8988T (cell line): ENCODE results near the gene IFIH1.

Source experiments
- DNase-seq: peaks from one replicate; pipeline ENCODE4 v3.0.0; 2011

IFIH1 gene

GRCh38 chr2:162308747-162309503, 9.6 kb downstream of the IFIH1 start:
- DNase-seq = no peak

- no peak for DNase-seq
Observed at GRCh38 chr2:162305901-162306300, 12.6 kb downstream of the IFIH1 start.

GRCh38 chr2:162301877-162302276, 16.6 kb downstream of the IFIH1 start:
- DNase-seq = no peak

- DNase-seq = no peak
Observed at GRCh38 chr2:162301151-162301804, 17.2 kb downstream of the IFIH1 start.

DNA sequence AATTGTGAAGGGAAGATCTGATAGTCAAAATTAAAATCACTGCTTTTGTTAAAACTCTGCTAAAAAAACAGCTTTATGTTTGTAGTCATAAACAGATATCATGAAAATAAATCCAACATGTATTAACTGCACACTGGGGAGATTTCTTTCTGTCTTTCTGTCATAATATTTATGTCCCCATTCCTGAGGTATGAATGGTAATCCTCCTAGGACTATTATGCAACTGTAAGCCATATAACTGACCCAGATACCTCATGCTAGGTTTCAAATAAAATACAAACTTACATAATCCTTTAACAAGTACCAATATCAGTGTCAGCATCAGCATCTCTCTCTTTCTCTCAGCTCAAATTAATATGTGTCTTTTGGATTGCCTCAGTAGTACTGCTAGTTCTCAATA, 18.2 kb downstream of the IFIH1 start:
- DNase-seq = no peak

- DNase-seq = no peak
Observed at GRCh38 chr2:162298669-162299335, 19.7 kb downstream of the IFIH1 start.

DNA sequence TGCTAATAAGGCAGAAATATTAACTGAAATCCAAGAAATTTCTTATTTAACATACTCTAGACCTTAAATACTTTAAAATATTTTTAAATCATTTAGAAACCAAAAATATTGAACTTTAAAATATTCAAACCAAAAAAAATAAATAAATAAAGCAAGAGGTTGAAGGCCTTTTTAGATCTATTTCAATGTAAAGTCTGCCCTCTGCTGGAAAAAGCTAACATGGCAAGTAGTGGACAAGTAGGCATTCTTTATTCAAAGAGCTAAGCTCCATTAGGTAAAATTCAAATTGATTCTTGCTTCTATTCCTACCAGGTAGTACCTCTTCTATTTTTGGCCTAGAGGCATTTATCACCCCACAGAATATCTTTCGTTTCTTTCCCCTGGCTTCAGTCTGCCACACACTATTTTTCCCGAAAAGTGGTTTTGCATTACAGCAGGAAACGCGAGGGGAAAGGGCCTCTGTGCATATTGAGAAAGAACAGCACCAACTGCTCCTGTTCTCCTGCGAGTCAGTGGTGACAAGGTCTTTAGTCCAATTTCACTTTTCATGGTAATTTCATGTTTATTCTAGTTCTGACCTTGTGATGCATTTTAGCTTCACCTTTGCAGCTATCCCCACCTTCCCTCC, 20.4 kb downstream of the IFIH1 start:
- DNase-seq = no peak

GRCh38 chr2:162295009-162295408, 23.5 kb downstream of the IFIH1 start:
- DNase-seq = no peak

DNA sequence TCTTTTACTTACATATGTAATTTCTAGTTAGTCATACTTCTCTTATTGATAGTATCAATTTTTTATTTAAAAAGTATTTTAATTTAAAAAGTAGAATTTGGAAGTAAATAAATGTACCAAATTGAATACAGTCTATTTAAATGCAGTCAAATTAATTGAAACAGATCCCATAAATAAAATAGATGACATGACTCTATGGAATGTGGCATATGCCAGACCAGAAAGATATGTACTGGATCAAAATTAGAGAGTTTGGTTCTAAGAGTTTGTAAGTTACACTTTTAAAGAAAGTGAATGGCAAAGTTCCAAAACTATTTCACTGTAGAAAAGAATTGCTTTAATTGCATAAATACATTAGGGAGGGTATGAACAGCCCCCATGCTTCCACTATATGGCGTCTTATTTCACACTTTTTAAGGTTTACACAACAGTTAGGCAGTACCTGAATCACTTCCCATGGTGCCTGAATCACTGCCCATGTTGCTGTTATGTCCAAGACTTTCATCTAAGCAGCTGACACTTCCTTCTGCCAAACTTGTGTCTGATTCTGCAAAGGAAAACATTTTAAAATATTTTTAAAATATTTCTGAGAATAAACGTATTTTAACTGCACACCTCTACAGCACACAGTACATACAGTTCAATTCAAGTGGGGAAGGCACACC, 25.2 kb downstream of the IFIH1 start:
- no peak for DNase-seq

DNA sequence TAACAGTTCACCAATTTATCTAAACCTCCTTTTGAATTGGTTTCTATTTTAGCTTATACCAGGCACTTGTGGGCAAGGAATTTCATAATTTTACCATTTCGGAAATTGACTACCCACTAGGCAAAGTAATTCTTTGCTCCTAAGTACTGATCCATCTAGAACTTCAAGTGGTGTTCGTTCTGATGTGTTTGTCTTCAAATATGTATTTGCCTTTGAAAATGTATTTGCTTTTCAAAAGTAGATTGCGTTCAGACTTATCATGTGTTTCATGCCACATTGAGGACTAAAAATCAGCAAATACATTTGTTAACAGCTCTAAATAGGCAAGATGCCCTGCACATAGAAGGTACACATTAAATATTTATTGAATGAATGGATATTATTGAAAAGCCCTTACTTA, 26.7 kb downstream of the IFIH1 start:
- DNase-seq = no peak

GRCh38 chr2:162282765-162283425, 35.6 kb downstream of the IFIH1 start:
- DNase-seq = no peak

DNA sequence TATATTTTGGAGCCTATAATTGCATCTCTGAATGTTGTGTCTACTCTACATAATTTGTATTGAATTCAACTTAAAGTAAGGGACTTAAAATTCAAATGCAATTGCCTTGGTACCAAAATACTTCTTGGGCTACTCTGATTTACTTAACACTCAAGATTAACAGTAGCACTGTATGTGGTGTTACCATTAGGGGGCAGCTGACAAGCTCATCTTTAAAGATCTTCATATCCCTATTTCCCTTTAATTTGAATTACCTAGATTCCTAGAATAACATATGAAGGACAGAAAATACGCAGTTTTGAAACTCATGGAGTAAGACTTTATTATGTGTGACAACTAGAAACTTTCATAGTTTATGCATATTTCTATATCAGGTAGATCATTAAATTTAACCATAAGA, 37.8 kb downstream of the IFIH1 start:
- DNase-seq = no peak

GRCh38 chr2:162277381-162277780, 41.1 kb downstream of the IFIH1 start:
- DNase-seq = no peak

- DNase-seq = no peak
Observed at GRCh38 chr2:162267996-162268395, 50.5 kb downstream of the IFIH1 start.

GRCh38 chr2:162267496-162267895, 51.0 kb downstream of the IFIH1 start:
- no peak for DNase-seq

GRCh38 chr2:162266460-162266760, 52.1 kb downstream of the IFIH1 start:
- DNase-seq = no peak

- DNase-seq = no peak
Observed at GRCh38 chr2:162265666-162266459, 52.6 kb downstream of the IFIH1 start.

DNA sequence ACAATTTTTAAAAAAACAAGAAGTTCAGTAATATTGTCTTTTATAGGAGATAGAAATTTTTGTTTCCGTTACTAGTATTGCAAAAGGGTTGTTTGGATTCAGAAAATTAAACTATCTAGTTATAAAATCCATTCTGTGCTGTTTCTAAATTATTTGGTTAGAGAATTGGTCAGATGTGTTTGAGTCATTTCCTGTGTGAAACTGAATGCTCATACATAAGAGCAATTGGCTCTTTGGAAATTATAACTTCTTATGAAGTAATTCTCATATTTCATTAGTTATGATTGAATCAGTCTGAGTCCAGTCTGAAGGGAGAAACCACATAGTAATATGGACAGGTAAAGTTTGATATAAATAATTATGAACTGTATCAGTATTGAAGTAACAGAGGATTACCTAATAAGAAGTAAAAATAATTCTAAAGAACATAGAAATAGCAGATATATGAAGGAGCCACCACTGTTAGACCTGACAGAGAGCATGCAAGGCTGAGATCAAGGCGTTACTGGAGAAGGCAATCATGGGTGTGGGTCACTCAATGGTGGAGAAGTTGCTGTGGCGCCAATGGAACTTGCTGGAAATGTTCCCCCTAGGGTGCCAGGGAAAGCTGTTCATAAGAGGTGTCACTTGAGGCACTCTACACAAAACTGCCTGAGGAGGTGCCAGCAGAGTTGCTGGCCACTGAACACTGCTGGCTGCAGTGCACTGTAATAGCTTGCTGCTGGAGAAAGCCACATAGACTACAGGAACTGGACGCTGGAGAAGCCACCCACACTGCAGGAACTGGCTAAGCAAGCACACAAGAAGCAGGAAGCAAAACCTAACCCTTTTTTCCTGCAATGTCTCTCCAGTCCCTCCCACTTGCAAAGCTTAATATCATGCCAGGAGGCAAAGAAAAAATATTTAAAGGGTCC, 57.2 kb downstream of the IFIH1 start:
- no peak for DNase-seq

GRCh38 chr2:162258686-162259085, 59.8 kb downstream of the IFIH1 start:
- DNase-seq = no peak

GRCh38 chr2:162258169-162258568, 60.3 kb downstream of the IFIH1 start:
- no peak for DNase-seq

DNA sequence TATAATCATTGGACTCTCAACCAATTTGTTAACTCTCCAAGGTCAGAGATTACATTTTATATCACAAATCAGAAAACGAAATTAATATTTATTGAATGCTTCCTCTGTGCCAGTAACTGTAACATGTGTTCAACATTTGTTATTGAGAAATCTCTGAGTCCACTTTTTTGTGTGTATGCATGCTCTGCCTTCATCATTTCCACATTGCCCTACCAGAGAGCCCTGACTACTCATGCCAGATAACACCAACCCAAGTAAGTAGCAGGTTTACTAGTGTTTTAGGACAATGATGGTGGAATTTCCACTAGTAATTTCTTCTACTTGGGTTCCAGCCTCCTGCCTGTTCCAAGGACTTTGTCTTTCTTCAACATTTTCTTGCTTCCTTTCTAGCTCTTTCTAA, 61.1 kb downstream of the IFIH1 start:
- DNase-seq = no peak
